Vagina (tissue), 2 donors: ENCODE data around the gene UBL4B.

Experiments used
- CTCF ChIP-seq, 3 experiments: fragments of 450-650 bp in 2 of 3; fragments of 200-600 bp in 1 of 3; sonication (generic) in 1 of 3; IDR thresholded peaks; one replicate each; pipeline ENCODE4 v1.5.1; 2017 to 2019; ENCODE audit warnings: antibody characterized with exemption in 3 of 3, mild to moderate bottlenecking in 2 of 3, moderate library complexity in 2 of 3
- POLR2A ChIP-seq, 2 donors: fragments of 450-650 bp; IDR thresholded peaks; one replicate each; pipeline ENCODE4 v1.6.1; 2017; ENCODE audit warnings: antibody characterized with exemption in 2 of 2, mild to moderate bottlenecking in 2 of 2, moderate library complexity in 2 of 2
- POLR2AphosphoS5 ChIP-seq, 2 donors: sonication (generic); formaldehyde crosslinking; IDR thresholded peaks; one replicate each; pipeline ENCODE4 v1.9.0; 2017; ENCODE audit warnings: antibody characterized with exemption in 2 of 2, mild to moderate bottlenecking in 2 of 2, low read depth in 1 of 2; ENCODE audit not compliant: insufficient read depth in 1 of 2

- TF ChIP-seq CTCF (IDR thresholded peaks at IDR 0.05) = no peak
- no peak for TF ChIP-seq POLR2A (IDR thresholded peaks at IDR 0.05)
- TF ChIP-seq POLR2AphosphoS5 (IDR thresholded peaks at IDR 0.05; ENCODE audit: insufficient read depth in 1 of 2, low read depth in 1 of 2) = no peak
Observed at GRCh38 chr1:110150330-110151174, 38.3 kb downstream of the UBL4B start, which contains the start of gene SLC6A17.
